WTC11 (cell line): ENCODE results near the gene VPS52.

ENCODE experiments used
- CBFB ChIP-seq: sonication (generic); formaldehyde crosslinking; IDR thresholded peaks from 2 replicates; pipeline ENCODE4 v1.8.1; 2022; ENCODE audit warnings: mild to moderate bottlenecking, low read depth, missing genetic modification reagents
- CREB1 ChIP-seq: sonication (generic); formaldehyde crosslinking; IDR thresholded peaks from 2 replicates; pipeline ENCODE4 v1.8.0; 2023; ENCODE audit warnings: mild to moderate bottlenecking, missing genetic modification reagents
- MYBL2 ChIP-seq: sonication (generic); formaldehyde crosslinking; IDR thresholded peaks from 2 replicates; pipeline ENCODE4 v1.8.1; 2023; ENCODE audit warnings: mild to moderate bottlenecking, moderate library complexity, missing genetic modification reagents
- SP1 ChIP-seq: sonication (generic); formaldehyde crosslinking; conservative IDR thresholded peaks from 2 replicates; pipeline ENCODE4 v1.8.1; 2022; ENCODE audit warnings: missing genetic modification reagents
- TF ChIP-seq, protein P1 (sequence below): sonication (generic); formaldehyde crosslinking; IDR thresholded peaks from 2 replicates; pipeline ENCODE4 v1.8.1; 2023; ENCODE audit warnings: mild to moderate bottlenecking, missing genetic modification reagents
- TF ChIP-seq, protein P2 (sequence below): fragments of 200-600 bp; IDR thresholded peaks from 2 replicates; pipeline ENCODE4 v1.8.0; 2022; ENCODE audit warnings: antibody characterized with exemption
- TF ChIP-seq, protein P3 (sequence below): sonication (generic); formaldehyde crosslinking; IDR thresholded peaks from 2 replicates; pipeline ENCODE4 v1.8.1; 2023; ENCODE audit warnings: mild to moderate bottlenecking, missing genetic modification reagents, moderate library complexity
- TF ChIP-seq, protein P4 (sequence below): sonication (generic); formaldehyde crosslinking; IDR thresholded peaks from 2 replicates; pipeline ENCODE4 v1.8.1; 2023; ENCODE audit warnings: mild to moderate bottlenecking, missing genetic modification reagents

DNA sequence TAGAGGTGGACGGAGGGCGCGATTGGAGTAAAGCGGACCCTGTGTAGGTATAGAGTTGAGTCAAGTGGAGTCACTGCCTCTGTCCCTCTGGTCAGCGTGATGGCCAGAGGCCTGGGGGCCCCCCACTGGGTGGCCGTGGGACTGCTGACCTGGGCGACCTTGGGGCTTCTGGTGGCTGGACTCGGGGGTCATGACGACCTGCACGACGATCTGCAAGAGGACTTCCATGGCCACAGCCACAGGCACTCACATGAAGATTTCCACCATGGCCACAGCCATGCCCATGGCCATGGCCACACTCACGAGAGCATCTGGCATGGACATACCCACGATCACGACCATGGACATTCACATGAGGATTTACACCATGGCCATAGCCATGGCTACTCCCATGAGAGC is 70.5 kb downstream of the VPS52 start:
- TF ChIP-seq, protein P1, sequence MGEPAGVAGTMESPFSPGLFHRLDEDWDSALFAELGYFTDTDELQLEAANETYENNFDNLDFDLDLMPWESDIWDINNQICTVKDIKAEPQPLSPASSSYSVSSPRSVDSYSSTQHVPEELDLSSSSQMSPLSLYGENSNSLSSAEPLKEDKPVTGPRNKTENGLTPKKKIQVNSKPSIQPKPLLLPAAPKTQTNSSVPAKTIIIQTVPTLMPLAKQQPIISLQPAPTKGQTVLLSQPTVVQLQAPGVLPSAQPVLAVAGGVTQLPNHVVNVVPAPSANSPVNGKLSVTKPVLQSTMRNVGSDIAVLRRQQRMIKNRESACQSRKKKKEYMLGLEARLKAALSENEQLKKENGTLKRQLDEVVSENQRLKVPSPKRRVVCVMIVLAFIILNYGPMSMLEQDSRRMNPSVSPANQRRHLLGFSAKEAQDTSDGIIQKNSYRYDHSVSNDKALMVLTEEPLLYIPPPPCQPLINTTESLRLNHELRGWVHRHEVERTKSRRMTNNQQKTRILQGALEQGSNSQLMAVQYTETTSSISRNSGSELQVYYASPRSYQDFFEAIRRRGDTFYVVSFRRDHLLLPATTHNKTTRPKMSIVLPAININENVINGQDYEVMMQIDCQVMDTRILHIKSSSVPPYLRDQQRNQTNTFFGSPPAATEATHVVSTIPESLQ, result no peak
- TF ChIP-seq SP1, result no peak
- TF ChIP-seq, protein P2, sequence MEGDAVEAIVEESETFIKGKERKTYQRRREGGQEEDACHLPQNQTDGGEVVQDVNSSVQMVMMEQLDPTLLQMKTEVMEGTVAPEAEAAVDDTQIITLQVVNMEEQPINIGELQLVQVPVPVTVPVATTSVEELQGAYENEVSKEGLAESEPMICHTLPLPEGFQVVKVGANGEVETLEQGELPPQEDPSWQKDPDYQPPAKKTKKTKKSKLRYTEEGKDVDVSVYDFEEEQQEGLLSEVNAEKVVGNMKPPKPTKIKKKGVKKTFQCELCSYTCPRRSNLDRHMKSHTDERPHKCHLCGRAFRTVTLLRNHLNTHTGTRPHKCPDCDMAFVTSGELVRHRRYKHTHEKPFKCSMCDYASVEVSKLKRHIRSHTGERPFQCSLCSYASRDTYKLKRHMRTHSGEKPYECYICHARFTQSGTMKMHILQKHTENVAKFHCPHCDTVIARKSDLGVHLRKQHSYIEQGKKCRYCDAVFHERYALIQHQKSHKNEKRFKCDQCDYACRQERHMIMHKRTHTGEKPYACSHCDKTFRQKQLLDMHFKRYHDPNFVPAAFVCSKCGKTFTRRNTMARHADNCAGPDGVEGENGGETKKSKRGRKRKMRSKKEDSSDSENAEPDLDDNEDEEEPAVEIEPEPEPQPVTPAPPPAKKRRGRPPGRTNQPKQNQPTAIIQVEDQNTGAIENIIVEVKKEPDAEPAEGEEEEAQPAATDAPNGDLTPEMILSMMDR, result no peak
- TF ChIP-seq MYBL2 (CRISPR knock-in tag), result no peak
- TF ChIP-seq, protein P3, sequence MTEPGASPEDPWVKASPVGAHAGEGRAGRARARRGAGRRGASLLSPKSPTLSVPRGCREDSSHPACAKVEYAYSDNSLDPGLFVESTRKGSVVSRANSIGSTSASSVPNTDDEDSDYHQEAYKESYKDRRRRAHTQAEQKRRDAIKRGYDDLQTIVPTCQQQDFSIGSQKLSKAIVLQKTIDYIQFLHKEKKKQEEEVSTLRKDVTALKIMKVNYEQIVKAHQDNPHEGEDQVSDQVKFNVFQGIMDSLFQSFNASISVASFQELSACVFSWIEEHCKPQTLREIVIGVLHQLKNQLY (CRISPR knock-in tag), result no peak
- no peak for TF ChIP-seq CREB1 (CRISPR knock-in tag)
- TF ChIP-seq CBFB (CRISPR knock-in tag), result no peak
- TF ChIP-seq, protein P4, sequence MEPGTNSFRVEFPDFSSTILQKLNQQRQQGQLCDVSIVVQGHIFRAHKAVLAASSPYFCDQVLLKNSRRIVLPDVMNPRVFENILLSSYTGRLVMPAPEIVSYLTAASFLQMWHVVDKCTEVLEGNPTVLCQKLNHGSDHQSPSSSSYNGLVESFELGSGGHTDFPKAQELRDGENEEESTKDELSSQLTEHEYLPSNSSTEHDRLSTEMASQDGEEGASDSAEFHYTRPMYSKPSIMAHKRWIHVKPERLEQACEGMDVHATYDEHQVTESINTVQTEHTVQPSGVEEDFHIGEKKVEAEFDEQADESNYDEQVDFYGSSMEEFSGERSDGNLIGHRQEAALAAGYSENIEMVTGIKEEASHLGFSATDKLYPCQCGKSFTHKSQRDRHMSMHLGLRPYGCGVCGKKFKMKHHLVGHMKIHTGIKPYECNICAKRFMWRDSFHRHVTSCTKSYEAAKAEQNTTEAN (CRISPR knock-in tag), result no peak
